Mesodermal cell (in vitro differentiated cells): ENCODE results near the gene SOX12.

ENCODE experiments used
- H3K27ac ChIP-seq: 2 replicates; pipeline ENCODE4 v1.7.0; 2013; ENCODE audit warnings: mild to moderate bottlenecking, low read depth, low read length, moderate library complexity; ENCODE audit not compliant: severe bottlenecking
- H3K36me3 ChIP-seq: 2 replicates; pipeline ENCODE4 v1.7.1; 2013; ENCODE audit warnings: mild to moderate bottlenecking, low read length, moderate library complexity; ENCODE audit not compliant: control insufficient read depth, insufficient read depth
- H3K4me1 ChIP-seq: one replicate; pipeline ENCODE4 v1.7.1; 2013; ENCODE audit warnings: mild to moderate bottlenecking, low read length; ENCODE audit not compliant: insufficient read depth, control insufficient read depth, poor library complexity, severe bottlenecking
- H3K4me3 ChIP-seq: 2 replicates; pipeline ENCODE4 v1.7.0; 2013; ENCODE audit warnings: low read length, control low read depth, mild to moderate bottlenecking; ENCODE audit not compliant: insufficient read depth, poor library complexity, severe bottlenecking; ENCODE audit errors: extremely low read depth
- H3K9me3 ChIP-seq: 2 replicates; pipeline ENCODE4 v1.7.1; 2013; ENCODE audit warnings: mild to moderate bottlenecking, low read length, moderate library complexity; ENCODE audit not compliant: control insufficient read depth
- WGBS, 2 experiments: methylation state at CpG; one replicate each; pipeline ENCODE4 v1.1.5; 2013; ENCODE audit warnings: missing lambda C conversion rate in 2 of 2; ENCODE audit not compliant: insufficient coverage in 2 of 2; 5-methylcytosine and 5-hydroxymethylcytosine counted together

Gene SOX12

GRCh38 chr20:316316-317068 lies 8.9 kb upstream of the SOX12 start:
- peaks cover 4% of the 10 kb centered on the region for H3K9me3 ChIP-seq
- no peaks in the 10 kb centered on the region for H3K4me1 ChIP-seq
- no peak overlapping the region for H3K4me3 ChIP-seq
- WGBS, 2 experiments, result 91% methylated on average over 2 of the region's 2 CpGs
- no peak overlapping the region for H3K27ac ChIP-seq
- peaks cover 4% of the 10 kb centered on the region for H3K36me3 ChIP-seq

DNA sequence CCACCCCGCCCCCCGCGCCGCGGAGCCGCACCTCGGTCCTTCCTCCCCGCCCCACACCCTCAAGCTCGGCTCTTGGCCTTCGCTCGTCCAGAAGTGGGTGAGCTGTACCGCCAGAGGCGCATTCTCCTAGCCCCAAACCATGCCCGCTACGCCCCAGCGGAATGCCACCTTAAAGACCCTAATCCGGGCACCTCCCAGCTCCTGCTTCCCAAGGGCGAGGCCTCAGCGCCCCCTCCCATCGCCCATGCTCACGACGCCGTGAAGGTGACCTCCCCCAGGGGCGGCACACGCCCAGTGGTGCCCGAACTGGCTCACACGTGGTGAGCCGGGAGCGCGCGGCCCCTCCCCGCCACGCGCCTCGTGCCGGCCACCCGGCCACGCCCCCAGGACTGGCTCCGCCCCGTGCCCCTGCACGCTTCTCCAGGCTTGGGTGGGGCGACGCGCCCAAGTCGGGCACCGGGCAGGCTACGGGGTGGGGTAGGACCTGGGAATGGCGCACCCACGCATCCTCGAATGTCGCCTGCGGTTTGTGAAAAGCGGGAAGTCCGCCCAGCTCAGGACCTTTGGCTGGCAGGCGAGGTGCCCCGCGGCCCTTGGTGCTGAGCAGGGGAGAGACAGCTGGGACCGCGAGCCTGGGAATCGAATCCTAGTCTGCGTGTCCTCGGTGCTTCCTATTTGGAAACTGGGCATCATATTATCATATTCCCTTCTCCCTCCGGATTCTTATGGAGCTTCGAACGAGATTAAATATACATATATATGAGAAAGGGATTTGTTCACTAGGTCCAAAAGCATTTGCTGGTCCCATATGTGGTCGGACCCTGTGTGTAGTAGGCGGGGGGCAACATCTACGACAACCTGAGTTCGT lies 941 bp upstream of the SOX12 start:
- H3K4me1 ChIP-seq, result peaks cover 5% of the 10 kb centered on the region
- H3K27ac ChIP-seq, result peak overlapping the region; percentile 93
- H3K4me3 ChIP-seq, result peak overlapping the region; percentile 71
- peaks cover 18% of the 10 kb centered on the region for H3K36me3 ChIP-seq
- WGBS, 2 experiments, result 0% methylated on average over 46 to 51 of the region's 69 CpGs
- peaks cover 4% of the 10 kb centered on the region for H3K9me3 ChIP-seq

- WGBS, 2 experiments, result 1% methylated on average over 76 to 85 of the region's 103 CpGs
- Histone ChIP-seq H3K27ac (peak overlapping the region; percentile 89), H3K36me3 (peaks cover 22% of the 10 kb centered on the region), H3K4me1 (peaks cover 15% of the 10 kb centered on the region), H3K9me3 (no peaks in the 10 kb centered on the region), H3K4me3 (peak overlapping the region; percentile 84)
Measured at GRCh38 chr20:325889-326644, 715 bp downstream of the SOX12 start.

GRCh38 chr20:326645-327185 lies 1.4 kb downstream of the SOX12 start:
- peaks cover 15% of the 10 kb centered on the region for H3K4me1 ChIP-seq
- WGBS, 2 experiments, result 0% methylated on average over 29 to 30 of the region's 38 CpGs
- peaks cover 22% of the 10 kb centered on the region for H3K36me3 ChIP-seq
- H3K9me3 ChIP-seq, result no peaks in the 10 kb centered on the region
- peak overlapping the region; percentile 84 for H3K4me3 ChIP-seq
- H3K27ac ChIP-seq, result peak overlapping the region; percentile 89

- Histone ChIP-seq H3K27ac (peak overlapping the region; percentile 25), H3K4me3 (peak overlapping the region; percentile 84), H3K36me3 (peaks cover 22% of the 10 kb centered on the region), H3K9me3 (no peaks in the 10 kb centered on the region), H3K4me1 (peaks cover 15% of the 10 kb centered on the region)
- WGBS, 2 experiments, result 0 to 3% methylated on average over 19 to 28 of the region's 47 CpGs
Measured at GRCh38 chr20:327186-328026, 2.1 kb downstream of the SOX12 start.

GRCh38 chr20:328027-328974 lies 2.9 kb downstream of the SOX12 start:
- no peak overlapping the region for H3K27ac ChIP-seq
- H3K4me1 ChIP-seq, result peaks cover 15% of the 10 kb centered on the region
- 62 to 74% methylated on average over 13 to 23 of the region's 31 CpGs for WGBS, 2 experiments
- H3K9me3 ChIP-seq, result no peaks in the 10 kb centered on the region
- peaks cover 26% of the 10 kb centered on the region for H3K36me3 ChIP-seq
- peak overlapping the region; percentile 84 for H3K4me3 ChIP-seq

DNA sequence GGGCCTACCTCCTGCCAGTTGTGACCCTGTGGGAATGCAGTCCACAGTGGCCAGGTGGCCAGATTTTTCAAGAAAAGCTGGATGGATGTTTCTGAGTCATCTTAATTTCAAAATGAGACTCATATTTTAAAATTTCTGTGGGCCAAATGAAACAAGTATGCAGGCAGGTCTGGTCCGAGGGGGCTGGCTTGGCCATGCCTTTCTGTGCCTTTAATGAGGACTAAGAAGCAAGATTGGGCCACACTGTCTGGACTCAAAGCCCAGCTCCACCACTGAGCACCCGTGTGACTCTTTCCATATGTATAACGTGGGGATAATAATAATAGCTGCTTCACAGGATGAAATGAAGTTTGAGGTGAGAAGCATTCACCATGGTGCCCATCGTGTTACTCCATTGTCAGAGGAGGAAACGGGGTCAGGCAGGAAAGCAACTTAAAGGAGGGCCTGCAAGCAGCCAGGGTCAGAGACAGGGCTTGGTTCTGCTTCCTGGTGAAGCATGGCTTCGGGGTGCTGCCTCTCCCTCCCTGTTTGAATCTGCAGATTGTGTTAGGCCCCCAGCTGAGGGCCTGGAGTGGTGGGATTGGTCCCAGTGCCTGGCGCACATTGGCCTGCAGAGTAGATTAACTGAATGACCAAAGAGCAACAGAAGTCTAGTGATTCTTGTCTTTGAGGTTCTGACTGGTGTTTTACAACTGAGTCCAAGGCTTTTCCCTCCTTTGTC lies 3.8 kb downstream of the SOX12 start:
- WGBS, 2 experiments, result 85 to 91% methylated on average over 5 to 6 of the region's 7 CpGs
- Histone ChIP-seq H3K9me3 (no peaks in the 10 kb centered on the region), H3K36me3 (peaks cover 27% of the 10 kb centered on the region), H3K4me3 (peak overlapping the region; percentile 84), H3K27ac (peak overlapping the region; percentile 2), H3K4me1 (peaks cover 15% of the 10 kb centered on the region)

- no peak overlapping the region for H3K4me3 ChIP-seq
- 93 to 95% methylated on average over 3 to 4 of the region's 4 CpGs for WGBS, 2 experiments
- H3K9me3 ChIP-seq, result no peaks in the 10 kb centered on the region
- H3K27ac ChIP-seq, result no peak overlapping the region
- peaks cover 27% of the 10 kb centered on the region for H3K36me3 ChIP-seq
- H3K4me1 ChIP-seq, result peaks cover 15% of the 10 kb centered on the region
Measured at GRCh38 chr20:329851-330232, 4.5 kb downstream of the SOX12 start.
